Measurements from ENCODE around the gene HSPA4. TPM values are rescaled to one million over a fixed set of nuclear protein-coding genes. Genes with fewer than 3 reads are reported as not detected.
A peak's percentile ranks its signal among the peaks of the same experiment; 100 is the strongest.
"Not testable (repeated sequence)": the region's sequence is repeated elsewhere in the genome, so short reads cannot be mapped to it uniquely, and the experiment has no call there.

Gene HSPA4
- total RNA-seq, 1 donor from 2014 or later = 145 TPM

- DNase-seq (ENCODE audit: low read depth) = no peak
Observed at GRCh38 chr5:133122711-133123110, 70.9 kb downstream of the HSPA4 start.

DNA sequence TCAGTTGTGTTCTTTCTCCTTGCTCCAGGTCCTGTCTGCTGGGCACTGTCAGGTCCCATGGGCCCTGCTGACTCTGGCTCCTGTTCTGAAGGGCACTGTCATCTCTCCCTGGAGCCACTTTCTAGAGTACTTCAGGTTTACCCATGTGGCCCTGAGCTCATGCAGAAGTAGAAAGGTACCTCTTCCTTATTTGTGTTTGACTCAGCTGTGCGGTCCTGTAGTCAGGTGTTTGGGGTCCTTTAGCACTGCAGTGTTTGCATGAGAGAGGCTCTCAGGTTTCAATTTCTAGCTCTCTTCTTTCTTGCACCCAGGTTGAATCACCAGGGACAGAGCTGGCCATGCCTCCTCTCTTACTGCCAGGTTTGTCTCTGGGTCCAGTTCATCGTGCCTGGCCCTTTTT lies 71.5 kb downstream of the HSPA4 start:
- no peak for DNase-seq (ENCODE audit: low read depth)

GRCh38 chr5:133124891-133125290 lies 73.1 kb downstream of the HSPA4 start:
- no peak for DNase-seq (ENCODE audit: low read depth)

- no peak for DNase-seq (ENCODE audit: low read depth)
Observed at GRCh38 chr5:133128066-133128465, 76.3 kb downstream of the HSPA4 start.

- DNase-seq (ENCODE audit: low read depth) = no peak
Observed at GRCh38 chr5:133129289-133129688, 77.5 kb downstream of the HSPA4 start.

GRCh38 chr5:133129950-133130349 lies 78.1 kb downstream of the HSPA4 start:
- DNase-seq (ENCODE audit: low read depth) = no peak

DNA sequence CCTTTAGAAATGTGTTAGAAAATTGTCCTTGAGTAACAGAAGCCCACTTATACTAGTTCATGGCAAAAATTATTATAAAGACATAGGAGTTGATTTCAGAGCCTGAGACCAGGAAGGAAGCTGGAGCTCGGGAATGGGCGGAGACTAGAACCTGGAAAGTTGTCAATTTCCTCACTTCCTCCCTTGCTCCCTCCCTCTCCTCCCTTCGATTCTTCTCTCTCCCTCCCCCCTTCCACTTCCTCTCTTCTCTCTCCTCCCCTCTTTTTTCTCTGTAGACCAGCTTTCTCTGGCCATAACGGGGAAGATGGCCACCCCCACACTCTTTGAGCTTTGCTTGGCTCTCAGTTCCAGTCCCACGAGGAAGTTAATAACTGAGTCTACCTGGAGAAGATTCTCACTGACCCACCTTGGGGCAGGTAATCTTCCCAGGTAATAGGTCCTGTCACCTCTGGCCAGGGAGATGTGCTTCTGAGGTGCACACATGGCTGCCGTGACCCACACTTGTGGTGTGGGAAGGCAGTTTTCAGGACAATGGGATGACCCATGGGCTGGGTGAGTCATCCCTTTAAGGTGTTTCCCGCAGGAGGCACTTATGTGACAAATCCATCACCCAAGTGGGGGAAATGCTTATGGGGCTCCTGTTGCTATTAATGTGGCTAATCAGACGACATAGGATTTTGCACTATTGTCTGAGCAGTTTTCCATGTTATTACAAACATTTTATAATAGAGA lies 78.7 kb downstream of the HSPA4 start:
- DNase-seq (ENCODE audit: low read depth) = no peak

DNA sequence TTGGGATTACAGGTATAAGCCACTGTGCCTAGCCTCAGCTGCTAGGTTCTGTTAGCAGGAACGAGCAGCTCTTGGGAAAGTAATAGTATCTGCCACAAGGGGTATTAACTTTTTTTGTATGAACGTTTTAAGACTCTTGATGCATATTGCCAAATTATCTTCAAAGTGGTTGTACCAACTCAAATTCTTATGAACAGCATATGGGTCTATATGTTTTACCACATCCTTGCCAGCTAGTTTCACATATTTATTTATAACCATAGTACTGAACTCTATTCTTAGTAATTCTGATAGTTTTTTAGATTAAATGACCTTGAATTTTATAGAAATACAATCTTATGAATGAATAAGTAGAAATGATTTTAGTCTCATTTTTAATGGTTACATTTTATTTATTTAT lies 80.9 kb downstream of the HSPA4 start:
- no peak for DNase-seq (ENCODE audit: low read depth)

DNA sequence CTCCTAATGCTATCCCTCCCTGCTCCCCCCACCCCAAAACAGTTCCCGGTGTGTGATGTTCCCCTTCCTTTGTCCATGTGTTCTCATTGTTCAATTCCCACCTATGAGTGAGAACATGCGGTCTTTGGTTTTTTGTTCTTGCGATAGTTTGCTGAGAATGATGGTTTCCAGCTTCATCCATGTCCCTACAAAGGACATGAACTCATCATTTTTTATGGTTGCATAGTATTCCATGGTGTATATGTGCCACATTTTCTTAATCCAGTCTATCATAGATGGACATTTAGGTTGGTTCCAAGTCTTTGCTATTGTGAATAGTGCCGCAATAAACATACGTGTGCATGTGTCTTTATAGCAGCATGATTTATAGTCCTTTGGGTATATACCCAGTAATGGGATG lies 81.4 kb downstream of the HSPA4 start:
- DNase-seq (ENCODE audit: low read depth) = not testable (repeated sequence)

- DNase-seq (ENCODE audit: low read depth) = not testable (repeated sequence)
Observed at GRCh38 chr5:133136890-133137289, 85.1 kb downstream of the HSPA4 start.

DNA sequence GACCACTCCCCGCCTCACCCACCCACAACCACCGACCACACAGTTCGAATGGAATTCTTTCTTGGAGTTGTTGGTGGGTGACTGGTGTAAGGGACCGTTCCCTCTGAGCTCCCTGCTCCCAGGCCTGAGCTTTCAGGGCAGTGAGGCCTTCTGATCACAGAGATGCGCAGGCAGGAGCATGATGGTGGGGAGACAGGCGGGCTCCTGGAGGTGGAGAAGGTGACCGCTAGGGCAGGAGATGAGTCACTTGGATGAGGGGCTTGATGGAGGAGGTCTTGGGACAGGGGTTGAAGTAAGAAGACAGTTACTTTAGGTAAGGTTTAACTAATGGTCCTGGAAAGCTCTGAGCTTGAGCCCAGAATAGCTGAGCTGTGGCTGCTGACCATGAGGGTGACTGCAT lies 88.5 kb downstream of the HSPA4 start:
- no peak for DNase-seq (ENCODE audit: low read depth)

- no peak for DNase-seq (ENCODE audit: low read depth)
Observed at GRCh38 chr5:133141746-133142145, 89.9 kb downstream of the HSPA4 start.

GRCh38 chr5:133142782-133143181 lies 91.0 kb downstream of the HSPA4 start:
- DNase-seq (ENCODE audit: low read depth) = no peak

- DNase-seq (ENCODE audit: low read depth) = no peak
Observed at GRCh38 chr5:133144245-133144981, 92.6 kb downstream of the HSPA4 start.

DNA sequence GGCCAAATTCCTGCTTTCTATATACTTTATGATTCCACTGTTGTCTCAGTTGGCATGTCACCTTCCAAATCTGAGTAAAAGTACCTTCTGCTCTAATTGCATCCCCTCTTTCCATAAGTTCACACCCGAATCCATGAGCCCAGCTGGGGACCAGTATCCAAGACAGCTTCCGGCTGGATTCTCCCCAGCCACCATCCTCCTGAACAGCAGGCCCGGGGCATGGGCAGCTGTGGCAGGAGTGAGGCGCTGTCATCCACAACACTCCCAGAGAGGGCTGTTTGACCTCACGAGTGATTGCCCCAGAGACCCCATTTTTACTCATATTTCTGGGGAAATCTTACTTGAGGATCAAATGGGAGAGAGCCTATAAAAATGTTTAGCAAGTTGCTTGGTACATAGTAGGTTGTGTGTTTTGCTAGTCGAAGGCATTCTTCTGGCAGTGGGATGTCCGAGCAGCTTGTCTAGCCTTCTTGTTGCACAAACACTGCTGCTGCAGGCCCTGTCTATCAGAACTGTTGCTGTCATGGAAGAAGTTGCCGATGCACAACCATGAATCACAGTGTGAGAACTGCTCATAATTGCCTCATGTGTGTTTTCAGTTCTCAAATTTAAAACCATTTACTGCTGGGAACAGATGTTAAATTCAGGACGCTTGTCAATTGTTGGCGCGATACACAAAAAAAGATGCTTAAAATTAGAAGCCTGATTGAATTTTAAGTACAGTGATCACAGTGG lies 93.8 kb downstream of the HSPA4 start:
- DNase-seq (ENCODE audit: low read depth) = no peak

DNA sequence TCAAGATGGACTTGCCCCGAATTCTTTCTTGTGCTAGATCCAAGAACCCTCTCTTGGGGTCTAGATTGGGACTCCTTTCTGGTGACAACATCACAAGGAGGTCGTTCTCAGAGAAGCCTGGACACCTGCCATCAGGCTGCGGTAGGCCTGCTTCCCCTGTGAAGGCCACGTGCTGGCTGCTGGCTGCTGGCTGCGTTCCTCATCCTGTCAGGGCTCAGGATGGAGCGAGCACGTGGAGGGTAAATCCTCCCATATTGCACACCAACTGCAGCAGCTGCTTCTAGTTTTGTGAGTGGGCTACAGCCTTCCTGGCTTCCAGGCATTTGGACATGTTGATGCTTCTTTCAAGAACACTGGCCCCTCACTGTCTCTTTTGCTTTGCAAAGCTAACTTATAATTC lies 95.6 kb downstream of the HSPA4 start:
- peak; percentile 54 for DNase-seq (ENCODE audit: low read depth)

- no peak for DNase-seq (ENCODE audit: low read depth)
Observed at GRCh38 chr5:133147815-133148567, 96.2 kb downstream of the HSPA4 start.

DNA sequence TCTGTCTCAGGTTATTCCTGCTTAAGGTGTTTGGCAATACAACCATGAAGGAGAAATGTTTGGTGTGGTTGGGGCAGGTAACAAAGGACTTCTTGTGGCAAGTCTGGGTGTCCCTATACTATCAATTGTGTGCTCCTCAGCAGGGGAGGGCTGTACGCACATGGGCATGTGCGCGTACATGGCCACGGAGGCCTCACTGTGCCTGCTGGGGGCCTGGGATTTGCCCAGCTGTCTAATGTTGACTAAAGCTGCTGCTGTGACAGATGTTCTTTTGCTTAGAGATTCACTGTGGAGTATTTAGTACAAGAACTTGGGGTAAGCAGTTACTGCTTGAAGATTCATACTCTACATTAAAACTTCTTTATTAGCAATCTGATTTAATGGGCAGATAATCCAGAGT lies 97.5 kb downstream of the HSPA4 start:
- DNase-seq (ENCODE audit: low read depth) = no peak

GRCh38 chr5:133150909-133151544 lies 99.2 kb downstream of the HSPA4 start:
- no peak for DNase-seq (ENCODE audit: low read depth)

GRCh38 chr5:133154274-133155075 lies 102.7 kb downstream of the HSPA4 start:
- DNase-seq (ENCODE audit: low read depth) = no peak

Data from myocyte (in vitro differentiated cells).